Suprapubic skin (tissue), 4 donors: ENCODE data around the gene TTC39C.

Experiments used
- CTCF ChIP-seq, 2 donors: fragments of 200-600 bp in 1 of 2; fragments of 450-650 bp in 1 of 2; sonication (generic) in 1 of 2; IDR thresholded peaks; one replicate each; pipeline ENCODE4 v1.5.1; 2016 to 2019; ENCODE audit warnings: antibody characterized with exemption in 2 of 2, mild to moderate bottlenecking in 1 of 2, moderate library complexity in 1 of 2
- EP300 ChIP-seq: sonication (generic); formaldehyde crosslinking; IDR thresholded peaks from one replicate; pipeline ENCODE4 v1.6.1; 2017; ENCODE audit warnings: antibody characterized with exemption
- POLR2A ChIP-seq, 2 donors: fragments of 450-650 bp; IDR thresholded peaks; one replicate each; pipeline ENCODE4 v1.6.1; 2017; ENCODE audit warnings: antibody characterized with exemption in 2 of 2, mild to moderate bottlenecking in 2 of 2, moderate library complexity in 2 of 2
- POLR2AphosphoS5 ChIP-seq, 3 donors: sonication (generic); formaldehyde crosslinking; IDR thresholded peaks; one replicate each; pipeline ENCODE4 v1.6.1; 2017; ENCODE audit warnings: antibody characterized with exemption in 3 of 3

- TF ChIP-seq POLR2A (IDR thresholded peaks at IDR 0.05) (no peak), CTCF (IDR thresholded peaks at IDR 0.05) (no peak), POLR2AphosphoS5 (IDR thresholded peaks at IDR 0.05) (no peak), EP300 (no peak)
Measured at GRCh38 chr18:24126155-24126961, 111.8 kb downstream of the TTC39C start.
